ENCODE measurements around the gene PHKB. TPM values are rescaled to one million over a fixed set of nuclear protein-coding genes. Genes with fewer than 3 reads are reported as not detected.

The PHKB gene
- total and polyA plus RNA-seq, 2 experiments from 2014 or later: 31.3 to 52.0 TPM

- in situ Hi-C loops (cut with MboI): no loop called here
- no peaks in the 10 kb centered on the region for H3K36me3 ChIP-seq (ENCODE audit: low read depth)
- H3K79me2 ChIP-seq (ENCODE audit: insufficient read depth): no peaks in the 10 kb centered on the region
Measured at GRCh38 chr16:47523342-47524006, 62.3 kb downstream of the PHKB start.

GRCh38 chr16:47524007-47524405, 62.9 kb downstream of the PHKB start:
- no peaks in the 10 kb centered on the region for H3K4me1 ChIP-seq (ENCODE audit: insufficient read depth)
- no peaks in the 10 kb centered on the region for H4K20me1 ChIP-seq (ENCODE audit: insufficient read depth)
- H3K9me3 ChIP-seq (ENCODE audit: low read depth): no peaks in the 10 kb centered on the region
- no peak overlapping the region for H2AFZ ChIP-seq
- no peaks in the 10 kb centered on the region for H3K79me2 ChIP-seq (ENCODE audit: insufficient read depth)
- no peaks in the 10 kb centered on the region for H3K27me3 ChIP-seq (replicated peaks; ENCODE audit: insufficient read depth)
- no peak overlapping the region for H3K9ac ChIP-seq
- H3K4me2 ChIP-seq (ENCODE audit: unreplicated experiment): no peak overlapping the region
- DNase-seq: no peak
- in situ Hi-C loops (cut with MboI): no loop called here
- WGBS, 2 experiments (ENCODE audit: low coverage in 1 of 2, low lambda C conversion rate in 2 of 2, missing lambda C conversion rate in 2 of 2): 88 to 89% methylated on average over 5 of the region's 5 CpGs
- TF ChIP-seq EZH2 (IDR thresholded peaks at IDR 0.05; ENCODE audit: insufficient read depth, poor library complexity, severe bottlenecking): no peak
- TF ChIP-seq EZH2phosphoT487 (IDR thresholded peaks at IDR 0.05; ENCODE audit: insufficient read depth, low read depth): no peak
- no peaks in the 10 kb centered on the region for H3K36me3 ChIP-seq (ENCODE audit: low read depth)
- no peaks in the 10 kb centered on the region for H3F3A ChIP-seq (ENCODE audit: insufficient read depth)
- H3K4me3 ChIP-seq: no peak overlapping the region
- H3K9me2 ChIP-seq (ENCODE audit: insufficient read depth): no peaks in the 10 kb centered on the region
- no peak overlapping the region for H3K27ac ChIP-seq

More at GRCh38 chr16:47523342-47524006, 62.3 kb downstream of the PHKB start:
- Histone ChIP-seq H3K9me2 (ENCODE audit: insufficient read depth) (no peaks in the 10 kb centered on the region), H2AFZ (no peak overlapping the region), H4K20me1 (ENCODE audit: insufficient read depth) (no peaks in the 10 kb centered on the region), H3K27me3 (replicated peaks; ENCODE audit: insufficient read depth) (no peaks in the 10 kb centered on the region), H3K4me1 (ENCODE audit: insufficient read depth) (no peaks in the 10 kb centered on the region), H3K9ac (no peak overlapping the region), H3K4me3 (no peak overlapping the region), H3K4me2 (ENCODE audit: unreplicated experiment) (no peak overlapping the region), H3K27ac (no peak overlapping the region), H3K9me3 (ENCODE audit: low read depth) (no peaks in the 10 kb centered on the region), H3F3A (ENCODE audit: insufficient read depth) (no peaks in the 10 kb centered on the region)
- WGBS, 2 experiments (ENCODE audit: low coverage in 1 of 2, low lambda C conversion rate in 2 of 2, missing lambda C conversion rate in 2 of 2): 95 to 96% methylated on average over 2 of the region's 2 CpGs
- no peak for DNase-seq
- TF ChIP-seq EZH2phosphoT487 (IDR thresholded peaks at IDR 0.05; ENCODE audit: insufficient read depth, low read depth): no peak
- TF ChIP-seq EZH2 (IDR thresholded peaks at IDR 0.05; ENCODE audit: insufficient read depth, poor library complexity, severe bottlenecking): no peak

- H3K4me1 ChIP-seq (ENCODE audit: insufficient read depth): no peaks in the 10 kb centered on the region
- no peak overlapping the region for H3K4me2 ChIP-seq (ENCODE audit: unreplicated experiment)
- no peaks in the 10 kb centered on the region for H3K36me3 ChIP-seq (ENCODE audit: low read depth)
- TF ChIP-seq EZH2 (IDR thresholded peaks at IDR 0.05; ENCODE audit: insufficient read depth, poor library complexity, severe bottlenecking) (no peak), EZH2phosphoT487 (IDR thresholded peaks at IDR 0.05; ENCODE audit: insufficient read depth, low read depth) (no peak)
- H3K9me3 ChIP-seq (ENCODE audit: low read depth): no peaks in the 10 kb centered on the region
- no peak overlapping the region for H3K4me3 ChIP-seq
- no peaks in the 10 kb centered on the region for H4K20me1 ChIP-seq (ENCODE audit: insufficient read depth)
- in situ Hi-C loops (cut with MboI): no loop called here
- H3F3A ChIP-seq (ENCODE audit: insufficient read depth): no peaks in the 10 kb centered on the region
- H3K9ac ChIP-seq: no peak overlapping the region
- DNase-seq: no peak
- H3K27me3 ChIP-seq (replicated peaks; ENCODE audit: insufficient read depth): no peaks in the 10 kb centered on the region
- no peak overlapping the region for H3K27ac ChIP-seq
- no peak overlapping the region for H2AFZ ChIP-seq
- WGBS, 2 experiments (ENCODE audit: low coverage in 1 of 2, low lambda C conversion rate in 2 of 2, missing lambda C conversion rate in 2 of 2): 97 to 98% methylated on average over 4 of the region's 4 CpGs
- no peaks in the 10 kb centered on the region for H3K79me2 ChIP-seq (ENCODE audit: insufficient read depth)
- no peaks in the 10 kb centered on the region for H3K9me2 ChIP-seq (ENCODE audit: insufficient read depth)
Measured at GRCh38 chr16:47528431-47528830, 67.3 kb downstream of the PHKB start.

GRCh38 chr16:47533744-47534292, 72.7 kb downstream of the PHKB start:
- in situ Hi-C loops (cut with MboI): no loop called here
- H3K36me3 ChIP-seq (ENCODE audit: low read depth): no peaks in the 10 kb centered on the region
- no peak overlapping the region for H2AFZ ChIP-seq
- no peak for DNase-seq
- H3K9ac ChIP-seq: no peak overlapping the region
- no peak overlapping the region for H3K27ac ChIP-seq
- H3K4me3 ChIP-seq: no peak overlapping the region
- no peak overlapping the region for H3K4me2 ChIP-seq (ENCODE audit: unreplicated experiment)
- no peaks in the 10 kb centered on the region for H3K79me2 ChIP-seq (ENCODE audit: insufficient read depth)
- no peaks in the 10 kb centered on the region for H3F3A ChIP-seq (ENCODE audit: insufficient read depth)
- TF ChIP-seq EZH2phosphoT487 (IDR thresholded peaks at IDR 0.05; ENCODE audit: insufficient read depth, low read depth) (no peak), EZH2 (IDR thresholded peaks at IDR 0.05; ENCODE audit: insufficient read depth, poor library complexity, severe bottlenecking) (no peak)
- no peaks in the 10 kb centered on the region for H3K27me3 ChIP-seq (replicated peaks; ENCODE audit: insufficient read depth)
- no peaks in the 10 kb centered on the region for H3K4me1 ChIP-seq (ENCODE audit: insufficient read depth)
- no peaks in the 10 kb centered on the region for H3K9me3 ChIP-seq (ENCODE audit: low read depth)
- WGBS, 2 experiments (ENCODE audit: low coverage in 1 of 2, low lambda C conversion rate in 2 of 2, missing lambda C conversion rate in 2 of 2): 94 to 95% methylated on average over 7 to 8 of the region's 8 CpGs
- no peaks in the 10 kb centered on the region for H3K9me2 ChIP-seq (ENCODE audit: insufficient read depth)
- H4K20me1 ChIP-seq (ENCODE audit: insufficient read depth): no peaks in the 10 kb centered on the region

All from GM23248 (cell line).